HG03280 (cell line): Measurements from ENCODE around the gene ADAR.
A peak's percentile ranks its signal among the peaks of the same experiment; 100 is the strongest.
"Not testable (repeated sequence)": the region's sequence is repeated elsewhere in the genome, so short reads cannot be mapped to it uniquely, and the experiment has no call there.

Experiments used
- ATAC-seq: cut with Tn5 transposase; IDR thresholded peaks from one replicate; pipeline ENCODE4 v1.9.1; 2021; ENCODE audit warnings: mild to moderate bottlenecking, moderate library complexity; ENCODE audit not compliant: unreplicated experiment

The ADAR gene, protein sequence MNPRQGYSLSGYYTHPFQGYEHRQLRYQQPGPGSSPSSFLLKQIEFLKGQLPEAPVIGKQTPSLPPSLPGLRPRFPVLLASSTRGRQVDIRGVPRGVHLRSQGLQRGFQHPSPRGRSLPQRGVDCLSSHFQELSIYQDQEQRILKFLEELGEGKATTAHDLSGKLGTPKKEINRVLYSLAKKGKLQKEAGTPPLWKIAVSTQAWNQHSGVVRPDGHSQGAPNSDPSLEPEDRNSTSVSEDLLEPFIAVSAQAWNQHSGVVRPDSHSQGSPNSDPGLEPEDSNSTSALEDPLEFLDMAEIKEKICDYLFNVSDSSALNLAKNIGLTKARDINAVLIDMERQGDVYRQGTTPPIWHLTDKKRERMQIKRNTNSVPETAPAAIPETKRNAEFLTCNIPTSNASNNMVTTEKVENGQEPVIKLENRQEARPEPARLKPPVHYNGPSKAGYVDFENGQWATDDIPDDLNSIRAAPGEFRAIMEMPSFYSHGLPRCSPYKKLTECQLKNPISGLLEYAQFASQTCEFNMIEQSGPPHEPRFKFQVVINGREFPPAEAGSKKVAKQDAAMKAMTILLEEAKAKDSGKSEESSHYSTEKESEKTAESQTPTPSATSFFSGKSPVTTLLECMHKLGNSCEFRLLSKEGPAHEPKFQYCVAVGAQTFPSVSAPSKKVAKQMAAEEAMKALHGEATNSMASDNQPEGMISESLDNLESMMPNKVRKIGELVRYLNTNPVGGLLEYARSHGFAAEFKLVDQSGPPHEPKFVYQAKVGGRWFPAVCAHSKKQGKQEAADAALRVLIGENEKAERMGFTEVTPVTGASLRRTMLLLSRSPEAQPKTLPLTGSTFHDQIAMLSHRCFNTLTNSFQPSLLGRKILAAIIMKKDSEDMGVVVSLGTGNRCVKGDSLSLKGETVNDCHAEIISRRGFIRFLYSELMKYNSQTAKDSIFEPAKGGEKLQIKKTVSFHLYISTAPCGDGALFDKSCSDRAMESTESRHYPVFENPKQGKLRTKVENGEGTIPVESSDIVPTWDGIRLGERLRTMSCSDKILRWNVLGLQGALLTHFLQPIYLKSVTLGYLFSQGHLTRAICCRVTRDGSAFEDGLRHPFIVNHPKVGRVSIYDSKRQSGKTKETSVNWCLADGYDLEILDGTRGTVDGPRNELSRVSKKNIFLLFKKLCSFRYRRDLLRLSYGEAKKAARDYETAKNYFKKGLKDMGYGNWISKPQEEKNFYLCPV

DNA sequence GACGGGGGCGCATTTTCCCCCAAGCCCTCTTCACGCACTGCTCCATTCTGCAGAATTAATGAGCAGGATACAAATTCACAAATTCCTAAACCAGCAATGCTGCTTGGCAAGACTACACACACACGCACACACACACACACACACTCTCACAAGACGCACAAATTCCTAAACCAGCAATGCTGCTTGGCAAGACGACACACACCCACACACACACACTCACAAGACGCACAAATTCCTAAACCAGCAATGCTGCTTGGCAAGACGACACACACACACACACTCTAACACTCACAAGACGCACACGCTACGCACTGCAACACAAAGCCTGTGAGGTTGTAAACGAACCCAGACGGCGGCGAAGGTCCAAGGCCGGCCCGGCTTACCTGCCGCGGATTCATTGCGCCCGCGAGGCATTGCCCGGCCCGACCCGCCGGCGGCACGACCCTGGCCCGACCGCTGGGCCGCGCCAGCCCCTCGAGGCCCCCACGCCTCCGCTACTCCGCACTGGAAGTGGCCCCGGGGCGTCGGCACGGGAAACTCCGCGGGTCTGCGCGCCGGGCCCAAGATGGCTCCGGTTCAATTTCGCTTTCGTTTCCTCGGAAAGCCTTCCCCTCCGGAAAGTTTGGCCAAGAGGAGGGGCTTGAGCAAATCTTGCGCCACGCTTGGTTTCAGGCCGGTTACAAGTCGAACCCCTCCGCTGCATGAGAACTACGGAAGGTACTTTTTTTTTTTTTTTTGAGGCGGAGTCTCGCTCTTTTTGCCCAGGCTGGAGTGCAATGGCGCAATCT is at the start of gene ADAR:
Gene ADAR, minus strand, starts transcription at position 578 of the 788 bp plus-strand sequence. Its CDS starts 180 bp downstream, at position 398.
- ATAC-seq: peak; percentile 80

DNA sequence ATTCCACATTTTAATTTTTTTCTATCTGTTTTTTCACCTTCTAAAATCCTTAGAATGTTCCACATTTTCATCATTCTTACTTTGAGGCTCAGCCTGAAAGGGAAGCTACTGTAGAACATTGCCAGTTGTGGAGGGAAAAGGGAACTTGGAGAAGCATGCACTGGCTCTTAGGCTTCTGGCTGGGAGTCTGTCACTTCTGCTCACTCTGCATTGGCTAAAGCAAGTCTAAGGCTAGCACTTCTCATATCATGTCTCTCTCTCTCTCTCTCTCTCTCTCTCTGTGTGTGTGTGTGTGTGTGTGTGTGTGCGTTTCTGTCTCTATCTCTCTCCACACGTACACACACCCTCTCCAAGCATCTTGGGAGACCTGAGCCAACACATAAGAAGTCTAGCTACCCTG is 49.6 kb upstream of the ADAR start:
- no peak for ATAC-seq

DNA sequence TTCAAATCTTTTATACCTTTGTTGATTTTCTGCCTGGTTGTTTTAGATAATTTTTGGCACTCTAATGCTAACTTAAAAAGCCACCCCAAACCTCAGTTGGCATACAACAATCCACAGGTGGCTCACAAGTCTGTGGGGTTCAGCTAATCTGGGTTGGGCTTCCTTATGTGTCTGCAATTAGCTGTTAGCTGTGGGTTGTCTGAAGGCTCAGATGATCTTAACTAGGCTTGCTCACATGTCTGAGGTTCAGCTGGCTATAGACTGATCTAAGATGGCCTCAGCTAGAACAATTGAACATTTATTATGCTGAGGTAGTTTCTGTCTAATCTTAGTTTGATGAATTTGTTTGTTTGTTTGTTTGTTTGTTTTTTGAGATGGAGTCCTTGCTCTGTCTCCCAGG is 44.9 kb upstream of the ADAR start:
- no peak for ATAC-seq

DNA sequence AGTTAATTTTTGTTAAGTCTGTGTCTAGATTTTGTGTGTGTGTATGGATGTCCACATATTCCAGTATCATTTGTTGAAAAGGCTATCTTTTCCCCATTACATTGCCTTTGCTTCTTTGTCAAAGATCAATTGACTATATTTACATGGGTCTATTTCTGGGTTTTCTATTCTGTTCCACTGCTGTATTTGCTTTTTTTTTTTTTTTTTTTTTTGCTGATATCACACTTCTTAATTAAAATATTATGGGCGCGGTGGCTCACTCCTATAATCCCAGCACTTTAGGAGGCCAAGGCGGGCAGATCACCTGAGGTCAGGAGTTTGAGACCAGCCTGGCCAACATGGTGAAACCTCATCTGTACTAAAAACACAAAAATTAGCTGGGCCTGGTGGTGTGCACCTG is 36.7 kb upstream of the ADAR start:
- not testable (repeated sequence) for ATAC-seq

DNA sequence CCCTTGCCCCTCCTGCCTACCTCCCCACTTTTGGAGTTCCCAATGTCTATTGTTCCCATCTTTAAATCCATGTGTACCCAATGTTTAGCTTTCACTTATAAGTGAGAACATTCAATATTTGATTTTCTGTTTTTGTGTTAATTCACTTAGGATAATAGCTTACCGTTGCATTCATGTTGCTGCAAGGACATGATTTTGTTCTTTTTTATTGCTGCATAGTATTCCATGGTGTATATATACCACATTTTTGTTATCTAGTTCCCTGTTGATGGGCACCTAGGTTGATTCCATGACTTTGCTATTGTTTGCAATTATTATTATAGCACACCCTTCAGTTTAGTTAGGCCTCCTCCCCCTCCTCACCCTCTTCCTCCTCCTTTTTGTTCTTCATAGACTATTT is 33.5 kb upstream of the ADAR start:
- no peak for ATAC-seq

DNA sequence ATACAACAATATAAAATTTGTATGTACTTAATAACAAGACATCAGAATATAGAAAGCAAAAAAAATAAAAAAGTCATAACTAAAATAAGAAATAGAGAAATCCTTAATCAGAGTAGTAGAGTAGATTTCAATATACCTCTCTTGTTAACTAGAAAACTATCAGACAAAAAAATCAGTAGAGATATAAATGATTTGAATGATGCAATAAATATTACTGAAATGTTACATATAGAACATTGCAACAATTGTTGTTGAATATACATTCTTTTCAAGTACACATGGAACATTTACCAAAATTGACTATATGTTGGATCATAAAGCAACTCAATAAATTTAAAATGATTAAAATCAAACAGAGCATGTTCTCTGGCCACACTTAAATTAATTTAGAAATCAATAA is 31.9 kb upstream of the ADAR start:
- ATAC-seq: no peak

DNA sequence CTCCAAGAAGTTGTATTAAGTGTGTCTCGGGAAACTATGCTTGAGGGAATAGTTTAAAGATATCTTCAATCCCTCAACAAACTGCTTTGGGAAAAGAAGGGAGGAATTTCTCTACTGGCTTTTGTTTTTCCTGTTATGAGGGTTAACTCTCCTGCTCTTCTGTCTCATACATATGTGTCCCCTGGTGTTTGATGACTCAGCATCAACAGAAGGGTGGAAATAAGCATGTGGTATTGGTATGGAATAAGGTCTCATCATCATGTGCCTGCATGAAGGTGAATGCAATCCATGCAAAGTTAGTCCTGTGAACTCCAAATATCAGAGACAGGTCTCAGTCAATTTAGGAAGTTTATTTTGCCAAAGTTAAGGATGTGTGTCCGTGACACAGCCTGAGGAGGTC is 27.2 kb upstream of the ADAR start:
- ATAC-seq: no peak

DNA sequence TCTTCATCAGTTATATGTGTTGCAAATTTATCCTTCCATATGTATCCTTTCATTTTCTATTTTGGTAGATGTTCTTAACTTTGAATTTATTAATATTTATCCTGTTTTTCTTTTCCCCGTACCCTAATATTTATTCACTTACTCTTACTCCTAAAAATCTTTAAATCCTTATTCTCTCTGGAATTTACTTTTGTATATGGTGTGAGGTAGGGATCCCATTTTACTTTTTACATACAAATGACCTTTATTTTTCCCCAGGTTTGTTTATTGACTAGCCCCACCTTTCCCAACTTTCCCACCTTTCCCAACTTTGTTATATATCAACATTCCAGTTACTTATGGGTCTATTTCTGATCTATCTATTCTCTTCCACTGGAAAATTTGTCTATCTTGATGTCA is 21.7 kb upstream of the ADAR start:
- no peak for ATAC-seq

DNA sequence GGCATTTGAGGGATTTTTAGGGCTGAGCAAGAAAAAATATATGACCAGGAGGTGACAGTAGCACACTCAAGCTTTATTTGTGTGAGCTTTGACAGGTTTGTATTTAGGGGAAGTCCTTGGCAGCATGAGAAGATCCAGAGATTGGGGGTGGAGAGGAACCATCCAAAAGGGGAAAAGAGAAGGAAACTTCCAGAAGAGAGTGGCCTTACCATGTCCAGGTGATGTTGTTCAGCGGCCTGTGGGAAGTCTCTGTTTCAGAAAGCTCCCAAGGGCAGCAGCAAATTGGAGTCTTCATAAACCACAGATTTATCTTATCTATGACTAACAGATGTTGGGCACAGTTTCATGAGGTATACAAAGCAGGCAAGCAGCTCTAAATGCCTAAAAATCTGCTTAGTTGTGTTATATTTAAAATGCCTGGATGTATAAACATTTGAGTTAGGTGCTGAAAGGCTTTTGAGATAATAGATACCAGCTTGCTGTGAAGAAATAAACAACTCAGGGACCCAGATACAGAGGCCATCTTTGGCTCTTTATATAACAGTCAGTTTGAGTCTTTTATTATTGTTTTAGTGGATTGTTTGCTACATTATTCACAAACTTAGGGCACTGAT is 21.2 kb upstream of the ADAR start:
- no peak for ATAC-seq

DNA sequence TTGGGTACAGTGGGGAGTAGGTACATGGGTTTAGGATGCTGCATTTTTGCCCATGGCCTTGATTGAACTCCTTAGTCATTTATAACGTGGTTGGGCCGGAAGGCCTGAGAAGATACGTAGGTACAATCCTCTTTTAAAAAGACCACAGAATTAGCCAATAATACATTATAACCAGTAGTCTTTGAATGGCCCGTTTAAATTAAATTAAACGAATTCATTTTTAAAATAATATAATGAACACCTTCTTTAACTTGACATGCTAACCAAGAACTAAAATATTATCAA is 20.1 kb upstream of the ADAR start:
- peak; percentile 14 for ATAC-seq

DNA sequence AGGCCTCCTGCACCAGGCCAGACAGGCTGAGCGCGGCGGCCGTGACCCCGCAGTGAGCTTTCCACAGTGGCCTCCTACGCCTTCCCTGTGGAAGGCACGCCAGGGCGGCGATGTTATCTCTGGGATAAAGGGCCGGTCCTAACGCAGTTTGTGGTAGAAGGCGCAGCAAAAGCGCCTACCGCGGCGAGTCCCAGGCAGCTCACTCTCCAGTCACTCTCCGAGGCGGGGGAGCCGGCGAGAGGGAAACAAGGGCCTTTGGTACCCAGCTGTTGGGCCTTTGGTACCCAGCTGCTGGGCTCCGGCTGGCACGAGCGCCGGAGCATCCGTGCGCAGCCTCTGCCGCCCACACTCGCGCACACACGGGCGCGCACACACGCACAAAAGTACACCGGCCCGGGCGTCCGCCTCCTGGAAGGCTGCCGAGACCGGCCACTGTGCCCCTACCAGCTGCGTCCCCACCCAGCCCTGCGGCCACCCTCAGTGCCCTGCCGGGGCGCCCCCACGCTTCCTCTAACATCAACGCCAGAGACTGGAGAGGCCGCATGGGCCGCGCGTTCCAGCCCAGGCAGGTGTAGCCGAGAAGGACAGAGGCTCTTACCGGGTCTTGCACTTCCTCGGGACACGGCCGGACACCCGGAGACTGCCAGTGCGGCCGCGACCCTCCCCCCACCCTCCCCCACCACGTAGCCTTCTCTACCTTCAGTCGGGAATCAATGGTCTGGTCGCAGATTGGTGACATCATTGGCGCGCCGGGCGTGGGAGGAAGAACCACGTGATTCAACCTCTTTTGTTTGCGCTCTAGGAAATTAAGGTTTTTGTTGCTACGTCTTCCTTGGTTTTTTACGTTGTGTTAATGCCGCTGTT is 19.5 kb upstream of the ADAR start:
- peak; percentile 58 for ATAC-seq

DNA sequence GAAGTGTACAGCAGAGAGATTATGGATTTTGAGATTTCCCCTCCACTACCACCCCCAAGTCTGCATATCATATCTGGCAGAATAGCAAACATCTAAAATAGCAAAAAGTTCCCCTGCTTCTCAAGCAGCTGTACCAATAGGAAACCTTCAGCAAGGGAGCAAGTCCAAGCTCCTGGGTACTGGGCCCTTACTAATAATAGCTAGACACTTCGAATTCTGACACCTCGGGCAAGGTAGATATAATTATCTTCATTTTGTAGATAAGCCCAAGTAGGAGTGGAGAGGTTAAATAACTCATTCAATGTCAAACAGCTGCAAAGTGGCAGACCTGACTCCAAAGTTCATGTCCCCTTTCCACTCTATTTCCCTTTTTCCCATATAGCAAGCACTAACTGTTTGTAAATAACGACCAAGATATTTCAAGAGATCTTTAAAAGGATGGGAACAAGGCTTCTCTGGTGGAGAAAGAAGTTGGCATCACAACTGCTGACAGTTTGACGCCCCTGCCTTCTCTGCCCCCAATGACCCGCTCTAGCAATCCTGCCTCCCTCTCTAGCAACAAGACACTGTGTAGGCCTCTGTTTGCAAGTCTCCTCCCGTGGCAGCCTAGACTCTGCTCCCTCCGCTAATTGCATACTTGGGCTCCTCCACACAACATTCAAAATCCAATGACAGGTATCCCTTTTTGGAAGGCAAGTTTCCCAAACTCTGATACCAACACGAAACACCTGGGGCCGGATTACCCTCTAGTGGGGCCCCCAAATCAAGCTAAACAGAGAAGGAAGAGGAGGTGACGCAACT is 18.7 kb upstream of the ADAR start:
- ATAC-seq: peak; percentile 20

DNA sequence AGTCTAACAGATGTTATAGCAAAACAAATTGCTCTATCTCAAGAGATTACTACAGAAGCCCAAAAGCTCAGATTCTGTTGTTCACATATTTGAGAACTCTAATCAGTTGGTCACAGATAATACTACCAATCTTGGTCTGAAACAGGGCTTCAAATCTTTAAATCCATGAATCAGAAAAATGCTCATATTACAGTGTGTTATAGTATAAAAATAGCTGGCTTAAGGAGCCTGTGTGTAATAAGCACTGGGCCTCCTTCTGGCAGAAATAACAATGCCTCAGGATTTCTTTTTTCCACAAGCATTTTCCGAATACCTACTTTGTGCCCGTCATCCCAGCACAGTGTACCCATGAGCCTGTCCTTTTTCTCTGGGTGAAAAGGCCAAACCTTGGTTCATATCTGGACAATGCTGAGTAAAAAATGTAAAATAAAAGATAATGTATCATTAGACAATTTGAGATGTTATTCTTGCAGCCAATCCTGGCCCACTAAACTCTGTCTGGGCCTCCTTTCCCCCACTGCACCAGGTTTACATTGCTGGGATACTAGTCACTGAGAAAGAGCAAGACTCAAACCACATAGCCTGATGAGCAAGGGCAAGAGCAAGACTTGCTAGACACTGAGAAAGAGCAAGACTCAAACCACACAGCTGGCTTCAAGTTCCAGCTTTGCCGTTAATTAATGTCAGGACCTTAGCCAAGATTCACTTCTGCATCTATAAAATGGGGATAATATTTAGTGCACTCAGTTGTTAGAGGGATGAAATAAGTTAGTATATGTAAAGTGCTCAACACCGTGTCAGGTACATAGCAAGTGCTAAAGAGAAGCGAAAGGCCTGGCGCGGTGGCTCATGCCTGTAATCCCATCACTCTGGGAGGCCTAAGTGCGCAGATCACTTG is 17.0 kb upstream of the ADAR start:
- ATAC-seq: no peak

DNA sequence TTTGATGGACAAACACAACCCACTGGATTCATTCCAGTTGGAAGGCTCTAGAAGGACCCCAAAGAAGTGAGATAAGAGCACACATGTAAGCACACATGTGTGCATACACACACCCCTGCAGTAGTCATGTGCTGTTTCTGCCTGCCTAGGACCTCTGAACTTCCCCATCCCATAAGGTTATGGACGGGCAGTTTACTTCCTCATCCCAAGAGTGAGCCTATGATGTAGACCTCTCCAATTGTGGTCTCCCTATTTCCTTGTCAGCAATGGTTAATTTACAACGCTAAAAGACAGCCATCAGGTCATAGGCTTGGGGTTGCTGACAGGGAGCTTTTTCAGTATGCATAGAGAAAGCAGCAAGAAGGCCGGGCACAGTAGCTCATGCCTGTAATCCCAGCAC is 15.4 kb upstream of the ADAR start:
- no peak for ATAC-seq

DNA sequence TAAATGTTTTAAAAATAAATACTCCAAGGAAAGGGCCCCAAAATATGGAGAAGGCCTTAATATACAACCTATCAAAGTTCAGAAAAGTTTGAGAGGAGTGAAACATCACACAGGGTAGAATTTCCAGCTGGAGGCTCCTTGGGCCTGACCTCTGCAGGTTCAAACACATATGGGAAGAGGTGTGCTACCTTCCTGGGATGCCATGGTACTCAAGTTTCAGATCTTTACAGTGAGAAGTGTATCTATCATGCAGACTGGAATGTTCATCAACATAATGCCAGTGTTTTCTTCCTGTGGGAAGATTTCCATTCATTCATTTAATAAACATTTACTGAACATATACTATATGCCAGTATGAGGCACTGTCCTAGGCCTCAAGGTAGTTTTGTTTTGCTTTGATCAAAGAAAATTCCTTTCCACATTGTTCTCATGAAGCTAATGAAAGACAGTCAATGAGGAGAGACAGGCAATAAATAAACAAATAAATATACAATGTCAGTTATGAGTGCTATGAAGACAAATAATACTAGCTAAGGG is 14.6 kb upstream of the ADAR start:
- ATAC-seq: no peak

DNA sequence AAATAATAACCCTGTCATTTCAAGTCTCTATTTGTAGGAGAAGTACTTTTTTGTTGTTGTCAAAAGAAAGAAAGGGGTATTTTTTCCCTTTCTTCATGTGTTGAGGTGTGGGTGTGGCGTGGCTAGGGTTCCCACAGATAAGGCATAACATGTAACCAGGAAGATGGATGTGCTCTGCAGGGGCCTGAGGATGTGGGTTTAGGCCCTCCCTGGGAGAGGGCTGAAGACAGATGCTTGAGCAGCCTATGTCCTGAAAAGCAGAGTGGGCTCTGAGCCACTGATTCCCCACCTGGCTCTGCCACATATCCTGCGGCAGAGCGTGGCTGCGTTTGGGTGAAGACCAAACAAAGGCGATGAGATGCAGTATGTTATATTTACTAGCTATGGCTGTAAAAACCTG is 13.9 kb upstream of the ADAR start:
- no peak for ATAC-seq

DNA sequence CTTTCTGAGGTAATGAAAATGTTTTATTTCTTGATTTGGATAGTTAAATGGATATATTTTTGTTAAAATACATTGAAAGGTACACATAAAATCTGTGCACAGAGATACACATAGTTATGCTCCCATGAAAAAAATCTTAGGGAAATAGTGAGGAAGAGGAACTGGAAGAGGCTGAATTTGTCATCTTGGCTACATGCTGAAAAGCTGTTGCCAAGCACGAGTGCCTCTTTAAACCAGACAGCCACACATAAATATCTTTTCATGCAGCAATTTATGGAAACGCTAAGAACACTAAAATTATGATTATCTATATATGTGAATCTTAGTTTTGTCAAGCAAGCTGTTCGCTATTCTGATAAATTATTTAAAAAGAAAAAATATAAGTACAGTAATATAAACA is 12.8 kb upstream of the ADAR start:
- ATAC-seq: no peak
